ENCODE data around the gene AKIP1. TPM values are rescaled to one million over a fixed set of nuclear protein-coding genes. Genes with fewer than 3 reads are reported as not detected.

The AKIP1 gene
- total and polyA plus RNA-seq, 2 of the 8 experiments (the other 6 are each of a cell fraction or from before 2014, with no cell fraction given): 17.8 to 29.6 TPM

DNA sequence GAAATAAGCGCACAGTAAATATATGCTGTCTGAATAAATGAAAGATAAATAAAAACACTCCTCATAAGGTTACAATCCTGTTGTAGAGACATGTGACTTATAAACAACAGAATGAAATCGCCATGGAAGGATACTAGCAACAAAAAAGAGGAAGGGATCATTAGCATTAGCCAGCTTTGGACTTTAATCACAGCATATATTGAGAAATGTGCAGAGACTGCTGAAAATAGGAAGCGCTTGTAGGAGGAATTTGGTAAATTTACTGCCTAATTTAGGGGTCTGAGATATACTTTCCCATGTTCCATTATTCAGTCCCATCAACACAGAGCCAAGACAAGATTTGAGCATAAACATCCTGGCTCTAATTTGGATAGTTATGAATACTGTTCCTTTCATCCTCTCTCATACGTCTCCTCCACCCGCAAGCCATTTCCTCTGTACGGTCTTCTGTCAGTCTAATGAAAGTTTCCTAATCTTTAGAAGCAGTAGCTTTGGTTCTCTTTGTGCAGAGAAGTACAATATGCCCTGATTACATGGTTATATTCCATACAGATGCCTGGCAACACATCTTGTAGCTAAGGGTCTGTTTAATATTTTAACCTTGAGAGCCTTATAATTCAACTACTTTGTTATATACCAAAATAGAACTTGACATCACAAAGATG, 37.1 kb upstream of the AKIP1 start:
- Histone ChIP-seq H2BK5ac (ENCODE audit: low read depth, low read length) (no peak overlapping the region), H3K18ac (ENCODE audit: extremely low read depth, low read length) (no peak overlapping the region), H3K4me1 (replicated peaks in 1 of 4; ENCODE audit: control insufficient read depth in 3 of 4, insufficient read depth in 4 of 4, low read length in 3 of 4) (peaks cover 0 to 2% (median 0%) of the 10 kb centered on the region in 4 experiments; a peak in 1 of 7 replicates), H3K36me3 (ENCODE audit: control insufficient read depth in 2 of 4, insufficient read depth in 4 of 4, low read length in 3 of 4) (no peaks in the 10 kb centered on the region), H4K5ac (ENCODE audit: insufficient read length, low read depth, low read length) (no peak overlapping the region), H3K27me3 (replicated peaks in 1 of 4; ENCODE audit: control insufficient read depth in 3 of 4, extremely low read depth in 1 of 4, insufficient read depth in 3 of 4, low read length in 3 of 4) (no peaks in the 10 kb centered on the region), H3K23ac (ENCODE audit: insufficient read length) (no peak overlapping the region), H2AK5ac (ENCODE audit: low read depth, low read length) (no peak overlapping the region), H3K27ac (ENCODE audit: low read depth, low read length) (no peak overlapping the region), H2BK20ac (ENCODE audit: low read length) (no peak overlapping the region), H3K4me2 (ENCODE audit: insufficient read depth in 1 of 2, low read depth in 2 of 2, low read length in 2 of 2) (no peak overlapping the region), H4K8ac (ENCODE audit: extremely low read depth, insufficient read depth, low read length) (no peak overlapping the region), H2BK15ac (ENCODE audit: low read length) (no peak overlapping the region), H3K23me2 (ENCODE audit: low read depth, low read length) (peaks cover 5% of the 10 kb centered on the region; the same call in 1 of the 2 replicates), H3K79me1 (ENCODE audit: low read depth, low read length) (no peaks in the 10 kb centered on the region), H3K14ac (ENCODE audit: insufficient read length) (no peak overlapping the region), H4K20me1 (replicated peaks in 1 of 2; ENCODE audit: control insufficient read depth in 1 of 2, insufficient read depth in 2 of 2, low read length in 2 of 2) (no peaks in the 10 kb centered on the region), H2AFZ (ENCODE audit: low read length) (no peak overlapping the region), H2BK120ac (replicated peaks; ENCODE audit: low read depth, low read length) (no peak overlapping the region), H4K91ac (replicated peaks; ENCODE audit: insufficient read length, low read length) (no peak overlapping the region), H3K79me2 (ENCODE audit: control insufficient read depth in 1 of 2, insufficient read depth in 2 of 2, low read length in 2 of 2) (no peaks in the 10 kb centered on the region), H3K4ac (replicated peaks; ENCODE audit: insufficient read length, low read depth, low read length) (no peak overlapping the region), H3K9ac (replicated peaks in 1 of 4; ENCODE audit: extremely low read depth in 1 of 4, low read depth in 3 of 4, low read length in 3 of 4) (no peak overlapping the region), H3K9me3 (ENCODE audit: insufficient read depth in 2 of 2, low read depth in 1 of 2, low read length in 1 of 2) (no peaks in the 10 kb centered on the region), H3K56ac (replicated peaks; ENCODE audit: insufficient read length, low read depth, low read length) (no peak overlapping the region), H2BK12ac (ENCODE audit: low read depth, low read length) (no peak overlapping the region), H3K4me3 (ENCODE audit: extremely low read depth in 1 of 4, insufficient read depth in 2 of 4, low read depth in 3 of 4, low read length in 4 of 4) (no peak overlapping the region)
- CTCF ChIA-PET (ENCODE audit: partially characterized antibody): interaction anchor here (0.6 to 0.9 kb wide), 2 partner anchors 190 to 263 kb away, joined by 3 read pairs; no protein-coding TSS in a partner anchor
- WGBS, 2 experiments (ENCODE audit: extremely low coverage in 1 of 2, insufficient coverage in 1 of 2, insufficient read length in 1 of 2, insufficient replicate concordance in 2 of 2, low coverage in 1 of 2, low lambda C conversion rate in 2 of 2, missing lambda C conversion rate in 1 of 2): 88% methylated on average over 6 of the region's 6 CpGs; no CpG with 5 or more reads in 1 of the 2 experiments
- FAIRE-seq: no peak
- no peak for DNase-seq (ENCODE audit: low read depth in 1 of 2, low spot score in 2 of 2)
- POLR2A ChIA-PET (ENCODE audit: partially characterized antibody): no interaction called here
- TF ChIP-seq POLR2A (IDR thresholded peaks at IDR 0.05; ENCODE audit: control extremely low read depth in 1 of 2, low read depth in 2 of 2, low read length in 2 of 2): no peak
- TF ChIP-seq RFX5 (IDR thresholded peaks at IDR 0.05; ENCODE audit: borderline replicate concordance, low read depth, low read length): no peak
- no peak for TF ChIP-seq SP2 (IDR thresholded peaks at IDR 0.05; ENCODE audit: low read length)
- TF ChIP-seq, protein P1, sequence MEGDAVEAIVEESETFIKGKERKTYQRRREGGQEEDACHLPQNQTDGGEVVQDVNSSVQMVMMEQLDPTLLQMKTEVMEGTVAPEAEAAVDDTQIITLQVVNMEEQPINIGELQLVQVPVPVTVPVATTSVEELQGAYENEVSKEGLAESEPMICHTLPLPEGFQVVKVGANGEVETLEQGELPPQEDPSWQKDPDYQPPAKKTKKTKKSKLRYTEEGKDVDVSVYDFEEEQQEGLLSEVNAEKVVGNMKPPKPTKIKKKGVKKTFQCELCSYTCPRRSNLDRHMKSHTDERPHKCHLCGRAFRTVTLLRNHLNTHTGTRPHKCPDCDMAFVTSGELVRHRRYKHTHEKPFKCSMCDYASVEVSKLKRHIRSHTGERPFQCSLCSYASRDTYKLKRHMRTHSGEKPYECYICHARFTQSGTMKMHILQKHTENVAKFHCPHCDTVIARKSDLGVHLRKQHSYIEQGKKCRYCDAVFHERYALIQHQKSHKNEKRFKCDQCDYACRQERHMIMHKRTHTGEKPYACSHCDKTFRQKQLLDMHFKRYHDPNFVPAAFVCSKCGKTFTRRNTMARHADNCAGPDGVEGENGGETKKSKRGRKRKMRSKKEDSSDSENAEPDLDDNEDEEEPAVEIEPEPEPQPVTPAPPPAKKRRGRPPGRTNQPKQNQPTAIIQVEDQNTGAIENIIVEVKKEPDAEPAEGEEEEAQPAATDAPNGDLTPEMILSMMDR (IDR thresholded peaks at IDR 0.05; ENCODE audit: control extremely low read depth in 1 of 3, insufficient read depth in 1 of 3, low read depth in 1 of 3, low read length in 3 of 3): no peak
- no peak for TF ChIP-seq GTF2F1 (IDR thresholded peaks at IDR 0.05; ENCODE audit: borderline replicate concordance, low read depth, low read length)
- TF ChIP-seq, protein P2, sequence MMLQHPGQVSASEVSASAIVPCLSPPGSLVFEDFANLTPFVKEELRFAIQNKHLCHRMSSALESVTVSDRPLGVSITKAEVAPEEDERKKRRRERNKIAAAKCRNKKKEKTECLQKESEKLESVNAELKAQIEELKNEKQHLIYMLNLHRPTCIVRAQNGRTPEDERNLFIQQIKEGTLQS (IDR thresholded peaks at IDR 0.05; ENCODE audit: insufficient read depth, low read depth, low read length): no peak
- no peak for TF ChIP-seq BRCA1 (IDR thresholded peaks at IDR 0.05; ENCODE audit: low read depth, low read length)
- no peak for TF ChIP-seq JUN (IDR thresholded peaks at IDR 0.05; ENCODE audit: low read depth, low read length)
- no peak for TF ChIP-seq SP1 (IDR thresholded peaks at IDR 0.05; ENCODE audit: low read depth, low read length)
- TF ChIP-seq, protein P3, sequence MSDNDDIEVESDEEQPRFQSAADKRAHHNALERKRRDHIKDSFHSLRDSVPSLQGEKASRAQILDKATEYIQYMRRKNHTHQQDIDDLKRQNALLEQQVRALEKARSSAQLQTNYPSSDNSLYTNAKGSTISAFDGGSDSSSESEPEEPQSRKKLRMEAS (IDR thresholded peaks at IDR 0.05): no peak
- TF ChIP-seq BACH1 (IDR thresholded peaks at IDR 0.05; ENCODE audit: low read length): no peak

Measured in H1 (cell line).